GM12865 (cell line): Measurements from ENCODE around the gene LHX5.

Source experiments
- DNase-seq: peaks from one replicate; pipeline ENCODE4 v3.0.0; 2010; ENCODE audit warnings: low read depth
- H3K4me3 ChIP-seq: 2 replicates; pipeline ENCODE4 v1.5.1; 2011; ENCODE audit warnings: mild to moderate bottlenecking, low read depth, low read length, control low read depth
- TF ChIP-seq, protein P1 (sequence below): IDR thresholded peaks from 2 replicates; pipeline ENCODE4 v1.5.1; 2011; ENCODE audit warnings: low read length, control low read depth, low read depth, inconsistent platforms; ENCODE audit not compliant: insufficient read depth; ENCODE audit errors: missing control alignments

LHX5 gene

DNA sequence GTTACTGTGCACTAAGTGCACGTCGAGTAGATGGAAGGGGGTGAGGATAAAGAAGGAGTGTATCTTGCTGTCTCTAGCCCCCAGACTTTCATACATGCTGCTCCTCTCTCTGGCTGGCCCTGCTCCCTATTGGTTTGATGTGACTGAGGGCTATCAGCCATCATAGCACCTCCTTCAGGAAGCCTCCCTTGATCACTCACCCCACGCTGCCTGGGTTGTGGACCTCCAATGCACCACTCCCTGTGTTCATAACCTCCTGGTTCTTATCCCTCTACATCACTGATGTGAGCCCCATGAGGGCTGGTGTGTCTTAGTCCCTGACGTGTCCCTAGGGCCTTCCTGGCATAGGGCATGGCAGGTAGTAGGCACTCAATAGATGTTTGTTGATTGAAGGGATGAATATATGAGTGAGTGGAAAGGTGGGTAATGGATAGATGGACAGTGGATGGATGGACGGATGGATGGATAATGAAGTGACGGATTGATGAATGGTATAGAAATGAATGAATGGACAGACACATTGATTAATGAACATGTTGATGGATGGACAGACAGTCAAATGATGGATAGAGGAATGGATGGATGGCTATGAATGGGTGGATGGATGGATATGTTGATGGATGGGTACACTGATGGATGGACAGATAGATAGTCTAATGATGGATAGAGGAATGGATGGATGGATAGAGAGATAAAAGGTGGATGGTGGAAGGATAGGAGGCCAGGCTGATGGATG lies 34.5 kb downstream of the LHX5 start:
- DNase-seq: no peak
- TF ChIP-seq, protein P1, sequence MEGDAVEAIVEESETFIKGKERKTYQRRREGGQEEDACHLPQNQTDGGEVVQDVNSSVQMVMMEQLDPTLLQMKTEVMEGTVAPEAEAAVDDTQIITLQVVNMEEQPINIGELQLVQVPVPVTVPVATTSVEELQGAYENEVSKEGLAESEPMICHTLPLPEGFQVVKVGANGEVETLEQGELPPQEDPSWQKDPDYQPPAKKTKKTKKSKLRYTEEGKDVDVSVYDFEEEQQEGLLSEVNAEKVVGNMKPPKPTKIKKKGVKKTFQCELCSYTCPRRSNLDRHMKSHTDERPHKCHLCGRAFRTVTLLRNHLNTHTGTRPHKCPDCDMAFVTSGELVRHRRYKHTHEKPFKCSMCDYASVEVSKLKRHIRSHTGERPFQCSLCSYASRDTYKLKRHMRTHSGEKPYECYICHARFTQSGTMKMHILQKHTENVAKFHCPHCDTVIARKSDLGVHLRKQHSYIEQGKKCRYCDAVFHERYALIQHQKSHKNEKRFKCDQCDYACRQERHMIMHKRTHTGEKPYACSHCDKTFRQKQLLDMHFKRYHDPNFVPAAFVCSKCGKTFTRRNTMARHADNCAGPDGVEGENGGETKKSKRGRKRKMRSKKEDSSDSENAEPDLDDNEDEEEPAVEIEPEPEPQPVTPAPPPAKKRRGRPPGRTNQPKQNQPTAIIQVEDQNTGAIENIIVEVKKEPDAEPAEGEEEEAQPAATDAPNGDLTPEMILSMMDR: no peak
- H3K4me3 ChIP-seq: no peak overlapping the region

DNA sequence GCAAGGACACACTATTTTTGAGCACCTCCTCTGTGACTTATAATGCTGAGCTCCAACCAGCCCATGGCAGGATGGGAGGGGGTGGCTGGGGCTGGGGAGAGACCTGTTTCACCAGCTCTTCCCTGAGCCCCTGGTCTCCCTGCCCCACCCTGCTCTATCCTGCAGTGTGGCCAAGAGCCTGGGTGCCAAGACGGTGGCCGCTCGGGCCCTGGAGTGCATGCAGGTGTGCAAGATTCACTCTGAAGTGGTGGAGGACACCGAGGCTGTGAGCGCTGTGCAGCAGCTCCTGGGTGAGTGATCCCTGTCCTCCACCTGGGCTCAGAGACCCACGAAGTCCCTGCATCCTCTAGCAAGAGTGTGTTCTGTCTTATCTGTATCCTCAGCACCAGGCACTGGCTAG lies 35.1 kb downstream of the LHX5 start:
- no peak for DNase-seq
- TF ChIP-seq, protein P1: no peak
- H3K4me3 ChIP-seq: no peak overlapping the region

DNA sequence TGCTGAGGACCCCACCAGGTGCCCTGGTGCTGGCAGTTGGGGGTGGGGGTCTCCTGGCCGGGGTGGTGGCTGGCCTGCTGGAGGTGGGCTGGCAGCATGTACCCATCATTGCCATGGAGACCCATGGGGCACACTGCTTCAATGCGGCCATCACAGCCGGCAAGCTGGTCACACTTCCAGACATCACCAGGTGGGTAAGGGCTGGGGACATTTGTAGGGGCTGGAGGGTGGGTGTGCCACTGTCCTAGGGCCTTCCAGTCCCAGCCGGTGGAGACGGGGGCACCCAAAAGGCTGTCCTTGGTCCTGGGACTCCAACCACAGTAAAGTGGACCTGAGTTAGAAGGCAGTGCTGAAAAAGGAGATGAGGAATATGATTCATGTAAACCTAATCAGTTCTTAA lies 36.3 kb downstream of the LHX5 start:
- H3K4me3 ChIP-seq: no peak overlapping the region
- TF ChIP-seq, protein P1: no peak
- DNase-seq: no peak

DNA sequence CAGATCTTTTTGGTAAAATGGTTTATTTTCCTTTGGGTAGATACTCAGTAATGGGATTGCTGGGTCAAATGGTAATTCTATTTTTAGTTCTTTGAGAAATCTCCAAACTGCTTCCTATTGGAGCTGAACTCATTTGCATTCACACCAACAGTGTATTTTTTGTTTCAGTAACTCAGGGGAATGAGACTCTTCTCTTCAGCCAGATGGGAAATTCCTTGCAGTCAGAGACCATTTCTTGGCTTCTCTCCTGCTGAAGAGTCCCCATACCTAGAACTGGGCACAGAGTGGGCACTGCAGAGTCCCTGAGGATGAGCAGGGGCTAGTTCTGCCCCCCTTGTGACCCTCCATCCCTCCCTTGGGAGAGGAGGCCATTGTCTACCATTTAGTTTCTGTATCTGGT lies 38.7 kb downstream of the LHX5 start:
- no peak for DNase-seq
- H3K4me3 ChIP-seq: no peak overlapping the region
- TF ChIP-seq, protein P1: no peak

- TF ChIP-seq, protein P1: no peak
- DNase-seq: no peak
- no peak overlapping the region for H3K4me3 ChIP-seq
Measured at GRCh38 chr12:113428482-113428881, 43.2 kb downstream of the LHX5 start.

- H3K4me3 ChIP-seq: no peak overlapping the region
- TF ChIP-seq, protein P1: no peak
- no peak for DNase-seq
Measured at GRCh38 chr12:113427882-113428281, 43.8 kb downstream of the LHX5 start.

- DNase-seq: peak; percentile 74
- H3K4me3 ChIP-seq: no peak overlapping the region
- TF ChIP-seq, protein P1: no peak
Measured at GRCh38 chr12:113425960-113426453, 45.7 kb downstream of the LHX5 start.
